GM12873 (cell line): Measurements from ENCODE around the gene MYH7B.

Source experiments
- TF ChIP-seq, protein P1 (sequence below): IDR thresholded peaks from 2 replicates; pipeline ENCODE4 v1.5.1; 2012; ENCODE audit warnings: low read depth, mild to moderate bottlenecking, moderate library complexity, low read length, control low read depth; ENCODE audit not compliant: insufficient read depth; ENCODE audit errors: missing control alignments

The MYH7B gene

DNA sequence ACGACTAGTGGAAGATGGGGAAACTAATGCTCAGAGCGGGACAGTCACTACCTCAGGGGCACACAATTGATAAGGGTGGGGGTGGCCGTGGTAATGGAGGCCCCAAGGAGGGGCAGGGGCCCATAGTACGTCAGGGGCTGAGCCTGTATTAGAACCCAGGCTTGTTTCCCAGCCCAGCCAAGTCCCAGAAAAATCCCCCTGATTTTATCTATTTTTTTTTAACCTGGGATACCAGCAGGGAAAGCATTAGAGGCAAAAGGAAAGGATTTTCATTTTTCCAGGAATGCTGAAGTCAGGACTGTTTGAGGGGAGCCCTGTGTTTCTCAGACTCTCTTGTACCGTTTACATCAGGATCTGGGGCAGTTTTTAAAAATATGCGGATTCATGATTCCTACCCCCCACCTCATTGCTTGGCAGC, 382 bp downstream of the MYH7B start:
- TF ChIP-seq, protein P1, sequence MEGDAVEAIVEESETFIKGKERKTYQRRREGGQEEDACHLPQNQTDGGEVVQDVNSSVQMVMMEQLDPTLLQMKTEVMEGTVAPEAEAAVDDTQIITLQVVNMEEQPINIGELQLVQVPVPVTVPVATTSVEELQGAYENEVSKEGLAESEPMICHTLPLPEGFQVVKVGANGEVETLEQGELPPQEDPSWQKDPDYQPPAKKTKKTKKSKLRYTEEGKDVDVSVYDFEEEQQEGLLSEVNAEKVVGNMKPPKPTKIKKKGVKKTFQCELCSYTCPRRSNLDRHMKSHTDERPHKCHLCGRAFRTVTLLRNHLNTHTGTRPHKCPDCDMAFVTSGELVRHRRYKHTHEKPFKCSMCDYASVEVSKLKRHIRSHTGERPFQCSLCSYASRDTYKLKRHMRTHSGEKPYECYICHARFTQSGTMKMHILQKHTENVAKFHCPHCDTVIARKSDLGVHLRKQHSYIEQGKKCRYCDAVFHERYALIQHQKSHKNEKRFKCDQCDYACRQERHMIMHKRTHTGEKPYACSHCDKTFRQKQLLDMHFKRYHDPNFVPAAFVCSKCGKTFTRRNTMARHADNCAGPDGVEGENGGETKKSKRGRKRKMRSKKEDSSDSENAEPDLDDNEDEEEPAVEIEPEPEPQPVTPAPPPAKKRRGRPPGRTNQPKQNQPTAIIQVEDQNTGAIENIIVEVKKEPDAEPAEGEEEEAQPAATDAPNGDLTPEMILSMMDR: no peak

DNA sequence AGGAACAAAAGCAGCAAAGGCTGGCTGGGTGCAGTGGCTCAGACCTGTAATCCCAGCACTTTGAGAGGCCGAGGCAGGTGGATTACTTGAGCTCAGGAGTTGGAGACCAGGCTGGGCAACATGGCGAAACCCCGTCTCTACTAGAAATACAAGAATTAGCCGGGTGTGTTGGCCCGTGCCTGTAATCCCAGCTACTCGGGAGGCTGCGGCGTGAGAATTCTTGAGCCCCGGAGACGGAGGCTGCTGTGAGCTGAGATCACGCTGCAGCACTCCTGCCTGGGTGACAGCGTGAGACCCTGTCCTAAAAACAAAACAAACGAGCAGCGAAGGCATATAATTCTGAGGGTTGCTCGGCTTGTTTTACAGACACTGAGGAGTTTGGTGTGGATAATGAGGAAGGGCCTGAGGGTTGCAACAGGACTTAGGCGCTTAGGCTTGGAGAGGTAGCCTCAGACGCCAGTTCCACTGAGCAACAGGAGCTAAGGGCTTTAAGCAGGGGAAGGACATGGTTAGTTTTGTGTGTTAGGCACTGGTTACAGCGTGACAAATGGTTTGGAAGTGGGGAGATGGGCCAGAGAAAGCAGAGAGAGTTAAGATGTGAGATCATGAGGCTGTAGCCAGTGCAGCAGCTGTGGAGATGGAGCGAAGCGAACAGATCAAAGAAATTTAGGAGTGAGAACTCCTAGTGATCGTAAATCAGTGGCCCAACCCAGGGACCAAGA, 1.2 kb downstream of the MYH7B start:
- TF ChIP-seq, protein P1: no peak

DNA sequence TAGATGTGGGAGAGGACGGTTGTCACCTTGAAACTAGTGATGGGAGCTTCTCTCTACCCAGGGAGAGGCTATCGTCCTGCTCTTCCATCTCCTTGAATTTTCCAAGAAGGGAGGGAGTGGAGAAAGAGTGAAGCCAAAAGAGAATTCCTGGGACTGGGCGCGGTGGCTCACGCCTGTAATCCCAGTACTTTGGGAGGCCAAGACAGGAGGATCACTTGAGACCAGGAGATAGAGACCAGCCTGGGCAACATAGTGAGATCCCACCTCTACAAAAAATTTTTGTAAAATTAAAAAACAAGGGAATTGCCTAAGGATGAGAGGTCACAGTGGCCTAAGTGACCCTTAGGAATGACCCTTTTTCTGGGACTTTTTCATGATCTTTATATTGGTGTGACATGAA, 8.8 kb downstream of the MYH7B start:
- TF ChIP-seq, protein P1: no peak

- TF ChIP-seq, protein P1: no peak
Measured at GRCh38 chr20:34965051-34965450, 9.4 kb downstream of the MYH7B start.

- TF ChIP-seq, protein P1: no peak
Measured at GRCh38 chr20:34967421-34967820, 11.8 kb downstream of the MYH7B start.

GRCh38 chr20:34968042-34968775, 12.5 kb downstream of the MYH7B start:
- TF ChIP-seq, protein P1: no peak

DNA sequence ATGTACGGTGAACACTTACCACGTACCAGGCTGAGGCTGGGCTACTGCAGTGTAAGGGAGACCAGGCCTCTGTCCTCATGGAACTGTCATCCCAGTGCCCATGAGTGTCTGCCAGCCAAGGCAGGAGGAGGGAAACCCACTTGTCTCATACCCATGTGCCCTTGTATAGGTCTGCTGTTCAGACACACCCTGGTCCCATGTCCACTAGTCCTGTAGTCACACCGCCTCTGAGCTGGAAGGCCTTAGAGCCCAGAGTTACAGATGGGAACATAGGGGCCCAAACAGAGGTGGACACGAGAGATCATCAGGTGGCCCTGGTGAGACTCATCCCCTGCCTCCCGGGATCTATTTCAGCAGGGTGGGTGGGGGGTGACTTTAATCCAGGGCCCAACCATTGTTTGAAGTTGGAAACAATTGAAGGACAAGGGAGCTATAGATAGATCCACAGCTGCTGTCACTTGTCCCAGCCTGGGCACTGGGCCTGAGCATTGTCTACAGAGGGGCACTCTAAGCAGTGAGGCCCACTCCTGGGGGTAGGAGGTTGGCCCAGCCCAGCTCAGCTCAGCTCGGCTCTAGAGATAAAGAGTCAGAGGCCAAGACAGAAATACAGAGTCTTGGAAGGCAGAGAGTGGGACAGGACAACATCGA, 14.6 kb downstream of the MYH7B start:
- TF ChIP-seq, protein P1: no peak
